ENCODE measurements around the gene ETV2.

ETV2 gene

GRCh38 chr19:35642312-35642711, 767 bp downstream of the ETV2 start:
- no peak for DNase-seq (ENCODE audit: insufficient read length, low spot score)
- no peak for TF ChIP-seq SPI1 (IDR thresholded peaks at IDR 0.05; ENCODE audit: low read depth, low read length)
- no peak for TF ChIP-seq POLR2AphosphoS5 (IDR thresholded peaks at IDR 0.05; ENCODE audit: low read depth, low read length)
- TF ChIP-seq TAF1 (IDR thresholded peaks at IDR 0.05; ENCODE audit: low read depth, low read length), result no peak
- TF ChIP-seq POU2F2 (IDR thresholded peaks at IDR 0.05; ENCODE audit: low read depth, low read length), result no peak
- TF ChIP-seq POLR2A (IDR thresholded peaks at IDR 0.05; ENCODE audit: low read depth, low read length), result no peak
- no peak for TF ChIP-seq PAX5 (IDR thresholded peaks at IDR 0.05; ENCODE audit: insufficient read depth, low read length, severe bottlenecking)
- FAIRE-seq, result no peak

GRCh38 chr19:35642798-35643254, 1.3 kb downstream of the ETV2 start:
- FAIRE-seq (no peak), DNase-seq (ENCODE audit: insufficient read length, low spot score) (no peak)
- TF ChIP-seq PAX5 (IDR thresholded peaks at IDR 0.05; ENCODE audit: insufficient read depth, low read length, severe bottlenecking) (no peak), SPI1 (IDR thresholded peaks at IDR 0.05; ENCODE audit: low read depth, low read length) (no peak), POU2F2 (IDR thresholded peaks at IDR 0.05; ENCODE audit: low read depth, low read length) (no peak), POLR2A (IDR thresholded peaks at IDR 0.05; ENCODE audit: low read depth, low read length) (no peak), TAF1 (IDR thresholded peaks at IDR 0.05; ENCODE audit: low read depth, low read length) (no peak), POLR2AphosphoS5 (IDR thresholded peaks at IDR 0.05; ENCODE audit: low read depth, low read length) (no peak)

DNA sequence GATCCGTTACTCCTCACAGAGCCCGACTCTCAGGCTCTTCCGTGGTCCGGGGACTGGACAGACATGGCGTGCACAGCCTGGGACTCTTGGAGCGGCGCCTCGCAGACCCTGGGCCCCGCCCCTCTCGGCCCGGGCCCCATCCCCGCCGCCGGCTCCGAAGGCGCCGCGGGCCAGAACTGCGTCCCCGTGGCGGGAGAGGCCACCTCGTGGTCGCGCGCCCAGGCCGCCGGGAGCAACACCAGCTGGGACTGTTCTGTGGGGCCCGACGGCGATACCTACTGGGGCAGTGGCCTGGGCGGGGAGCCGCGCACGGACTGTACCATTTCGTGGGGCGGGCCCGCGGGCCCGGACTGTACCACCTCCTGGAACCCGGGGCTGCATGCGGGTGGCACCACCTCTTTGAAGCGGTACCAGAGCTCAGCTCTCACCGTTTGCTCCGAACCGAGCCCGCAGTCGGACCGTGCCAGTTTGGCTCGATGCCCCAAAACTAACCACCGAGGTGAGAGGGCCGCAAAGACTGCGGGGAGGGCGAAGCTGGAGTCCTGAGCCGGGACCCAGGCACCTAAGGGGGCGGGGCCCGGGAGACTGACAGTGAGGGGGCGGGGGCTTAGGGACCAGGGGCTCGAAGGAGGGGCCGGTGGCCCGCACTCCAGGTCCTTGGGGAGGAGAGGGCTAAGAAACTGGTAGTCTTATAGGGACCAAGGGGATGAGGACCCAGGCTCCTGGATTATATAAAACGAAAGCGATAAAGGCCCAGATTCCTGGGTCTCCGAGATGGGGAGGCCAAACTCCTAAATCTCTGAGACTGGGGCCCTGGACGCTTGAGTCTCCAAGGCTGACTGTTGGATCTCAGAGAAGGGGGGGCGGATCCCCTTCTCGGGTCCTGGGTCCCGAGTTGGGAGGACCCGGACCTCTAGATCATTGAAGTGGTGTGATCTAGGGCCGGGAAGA, 2.0 kb downstream of the ETV2 start:
- no peak for TF ChIP-seq SPI1 (IDR thresholded peaks at IDR 0.05; ENCODE audit: low read depth, low read length)
- peak; percentile 69; the same call in 1 of the 2 replicates for TF ChIP-seq POLR2AphosphoS5 (IDR thresholded peaks at IDR 0.05; ENCODE audit: low read depth, low read length)
- TF ChIP-seq POLR2A (IDR thresholded peaks at IDR 0.05; ENCODE audit: low read depth, low read length), result 0 out of 2 replicates have a peak, but pooled peaks have one; percentile 47
- peak; percentile 80 for TF ChIP-seq TAF1 (IDR thresholded peaks at IDR 0.05; ENCODE audit: low read depth, low read length)
- FAIRE-seq (peak; percentile 87), DNase-seq (ENCODE audit: insufficient read length, low spot score) (peak; percentile 87)

DNA sequence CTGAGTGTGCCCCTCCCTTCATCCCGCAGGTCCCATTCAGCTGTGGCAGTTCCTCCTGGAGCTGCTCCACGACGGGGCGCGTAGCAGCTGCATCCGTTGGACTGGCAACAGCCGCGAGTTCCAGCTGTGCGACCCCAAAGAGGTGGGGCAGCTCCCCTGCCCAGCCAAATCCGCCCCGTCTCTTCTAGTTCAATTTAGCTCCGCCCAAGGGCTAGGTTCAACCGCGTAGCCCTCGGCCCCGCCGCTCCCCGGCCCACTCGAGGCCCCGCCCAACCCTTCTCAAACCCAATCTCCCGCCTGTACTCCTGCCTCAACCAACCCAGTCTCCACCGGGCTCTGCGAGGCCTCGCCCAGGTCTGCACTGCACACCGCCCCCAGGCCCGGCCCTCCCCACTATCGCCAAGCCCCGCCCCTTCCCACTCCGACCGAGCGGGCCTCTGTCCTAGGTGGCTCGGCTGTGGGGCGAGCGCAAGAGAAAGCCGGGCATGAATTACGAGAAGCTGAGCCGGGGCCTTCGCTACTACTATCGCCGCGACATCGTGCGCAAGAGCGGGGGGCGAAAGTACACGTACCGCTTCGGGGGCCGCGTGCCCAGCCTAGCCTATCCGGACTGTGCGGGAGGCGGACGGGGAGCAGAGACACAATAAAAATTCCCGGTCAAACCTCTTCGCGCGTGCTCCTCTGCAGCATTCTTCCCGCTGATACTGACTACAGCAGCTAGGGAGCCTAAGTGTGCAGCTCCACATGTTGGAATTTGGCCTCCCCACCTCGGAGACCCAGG, 2.9 kb downstream of the ETV2 start:
- TF ChIP-seq POLR2AphosphoS5 (IDR thresholded peaks at IDR 0.05; ENCODE audit: low read depth, low read length) (no peak), POLR2A (IDR thresholded peaks at IDR 0.05; ENCODE audit: low read depth, low read length) (no peak), TAF1 (IDR thresholded peaks at IDR 0.05; ENCODE audit: low read depth, low read length) (no peak), SPI1 (IDR thresholded peaks at IDR 0.05; ENCODE audit: low read depth, low read length) (no peak), PAX5 (IDR thresholded peaks at IDR 0.05; ENCODE audit: insufficient read depth, low read length, severe bottlenecking) (no peak), POU2F2 (IDR thresholded peaks at IDR 0.05; ENCODE audit: low read depth, low read length) (no peak)

DNA sequence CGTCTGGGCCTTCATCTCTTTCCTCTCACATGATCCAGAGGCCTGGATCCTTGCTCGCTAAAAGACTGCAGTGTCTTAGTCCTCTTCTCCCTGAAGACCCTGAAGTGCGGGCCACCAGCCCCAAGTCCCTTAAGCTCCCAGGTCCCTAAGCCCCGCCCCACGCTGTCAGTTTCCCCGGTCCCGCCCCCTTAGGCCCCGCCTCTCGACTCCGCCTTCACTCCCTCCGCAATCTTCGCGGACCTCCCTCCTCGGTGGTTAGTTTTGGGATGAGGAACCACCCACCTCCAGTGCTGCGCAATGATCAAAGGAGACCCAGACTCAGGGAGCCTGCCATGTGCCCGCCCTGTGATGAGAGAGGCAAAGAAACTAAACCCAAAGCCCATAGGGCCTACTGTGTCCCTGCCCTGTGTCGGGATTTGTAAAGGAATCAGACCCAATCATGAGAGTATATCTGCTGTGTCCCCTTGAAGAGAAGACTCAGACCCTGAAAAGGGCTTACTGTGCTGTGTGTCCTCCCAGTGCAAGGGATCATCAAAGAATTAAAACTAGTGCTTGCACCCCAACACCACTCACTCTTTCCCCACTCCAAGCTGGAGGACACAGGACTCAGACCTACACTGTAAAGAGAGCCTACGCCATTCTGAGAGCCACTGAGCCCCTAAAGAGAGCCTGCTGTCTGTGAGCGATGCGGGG, 3.6 kb downstream of the ETV2 start:
- DNase-seq (ENCODE audit: insufficient read length, low spot score), result no peak
- no peak for FAIRE-seq
- TF ChIP-seq SPI1 (IDR thresholded peaks at IDR 0.05; ENCODE audit: low read depth, low read length), result no peak
- TF ChIP-seq POLR2A (IDR thresholded peaks at IDR 0.05; ENCODE audit: low read depth, low read length), result no peak
- no peak for TF ChIP-seq POU2F2 (IDR thresholded peaks at IDR 0.05; ENCODE audit: low read depth, low read length)
- no peak for TF ChIP-seq POLR2AphosphoS5 (IDR thresholded peaks at IDR 0.05; ENCODE audit: low read depth, low read length)
- no peak for TF ChIP-seq TAF1 (IDR thresholded peaks at IDR 0.05; ENCODE audit: low read depth, low read length)
- TF ChIP-seq PAX5 (IDR thresholded peaks at IDR 0.05; ENCODE audit: insufficient read depth, low read length, severe bottlenecking), result no peak

More for the DNA sequence above, 2.9 kb downstream of the ETV2 start:
- DNase-seq (ENCODE audit: insufficient read length, low spot score) (peak; percentile 92), FAIRE-seq (peak; percentile 92)

GRCh38 chr19:35645680-35646511, 4.4 kb downstream of the ETV2 start:
- no peak for FAIRE-seq
- DNase-seq (ENCODE audit: insufficient read length, low spot score), result no peak
- TF ChIP-seq PAX5 (IDR thresholded peaks at IDR 0.05; ENCODE audit: insufficient read depth, low read length, severe bottlenecking), result no peak
- no peak for TF ChIP-seq POU2F2 (IDR thresholded peaks at IDR 0.05; ENCODE audit: low read depth, low read length)

DNA sequence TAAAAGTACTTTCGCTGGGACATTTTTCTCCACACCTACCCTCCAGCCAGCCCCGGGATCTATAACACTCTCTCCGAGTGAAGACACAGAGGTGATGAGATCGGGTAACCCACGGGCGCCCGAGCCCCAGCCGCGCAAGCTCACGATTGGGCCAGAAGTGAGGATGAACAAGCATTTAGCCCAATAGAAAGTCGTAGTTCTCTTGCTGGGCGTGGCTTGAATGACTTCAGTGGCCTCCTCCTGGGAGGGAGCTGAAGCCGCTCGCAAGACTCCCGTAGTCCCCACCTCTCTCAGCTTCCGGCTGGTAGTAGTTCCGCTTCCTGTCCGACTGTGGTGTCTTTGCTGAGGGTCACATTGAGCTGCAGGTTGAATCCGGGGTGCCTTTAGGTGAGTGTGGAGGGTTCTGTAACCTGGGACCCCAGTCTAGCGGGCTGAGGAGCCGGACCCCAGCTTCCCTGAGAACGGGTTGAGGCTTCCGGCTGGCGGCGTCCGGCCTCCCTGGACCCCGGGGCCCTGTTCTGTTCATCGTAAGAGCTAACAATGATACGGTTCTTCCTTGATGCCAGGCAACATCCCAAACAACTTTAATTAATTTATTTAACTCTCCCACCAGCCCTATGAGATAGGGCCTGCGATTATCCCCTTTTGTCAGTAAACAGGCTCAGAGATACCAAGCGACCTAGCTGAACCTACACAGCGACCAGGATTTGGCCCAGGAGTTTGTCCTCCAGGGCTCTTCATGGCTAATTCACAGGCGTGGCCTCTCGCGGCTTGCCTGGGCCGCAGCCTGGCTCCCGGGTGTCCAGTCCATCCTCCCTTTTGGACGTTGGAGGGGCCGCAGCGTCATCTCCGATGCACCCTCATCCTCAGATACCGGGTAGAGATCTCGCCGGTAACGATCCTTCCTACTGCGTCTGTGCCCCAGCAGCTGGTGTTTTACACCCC, 6.7 kb downstream of the ETV2 start, which contains the start of gene COX6B1:
Gene COX6B1 (plus strand): TSS at position 307 of the 945 bp plus-strand sequence. CDS start 2,921 bp downstream, outside the sequence.
- DNase-seq (ENCODE audit: insufficient read length, low spot score) (peak; percentile 93), FAIRE-seq (peak; percentile 97)
- TF ChIP-seq POLR2A (IDR thresholded peaks at IDR 0.05; ENCODE audit: low read depth, low read length) (peak; percentile 96), SPI1 (IDR thresholded peaks at IDR 0.05; ENCODE audit: low read depth, low read length) (peak; percentile 53), POLR2AphosphoS5 (IDR thresholded peaks at IDR 0.05; ENCODE audit: low read depth, low read length) (peak; percentile 95), TAF1 (IDR thresholded peaks at IDR 0.05; ENCODE audit: low read depth, low read length) (peak; percentile 85), PAX5 (IDR thresholded peaks at IDR 0.05; ENCODE audit: insufficient read depth, low read length, severe bottlenecking) (no peak), POU2F2 (IDR thresholded peaks at IDR 0.05; ENCODE audit: low read depth, low read length) (peak; percentile 74)
